HG03457 (cell line): ENCODE results near the gene ACOX2.

Source experiments
- ATAC-seq: cut with Tn5 transposase; IDR thresholded peaks from one replicate; pipeline ENCODE4 v1.9.1; 2021; ENCODE audit warnings: moderate number of reproducible peaks; ENCODE audit not compliant: unreplicated experiment

The ACOX2 gene

GRCh38 chr3:58536501-58537411 is at the start of gene ACOX2:
Gene ACOX2 (minus strand): TSS chr3:58537190. CDS start chr3:58535106, 2,084 bp downstream.
- ATAC-seq: no peak

GRCh38 chr3:58585994-58586393 is 49.0 kb upstream of the ACOX2 start:
- ATAC-seq: no peak

GRCh38 chr3:58585005-58585786 is 48.2 kb upstream of the ACOX2 start:
- peak; percentile 94 for ATAC-seq

- no peak for ATAC-seq
These were observed 47.7 kb upstream of the ACOX2 start for GRCh38 chr3:58584690-58585004.

GRCh38 chr3:58581328-58582091 is 44.5 kb upstream of the ACOX2 start:
- no peak for ATAC-seq

GRCh38 chr3:58580826-58581327 is 43.9 kb upstream of the ACOX2 start:
- no peak for ATAC-seq

GRCh38 chr3:58578873-58579272 is 41.9 kb upstream of the ACOX2 start:
- no peak for ATAC-seq

- ATAC-seq: no peak
These were observed 40.4 kb upstream of the ACOX2 start, which contains the start of gene FAM107A for GRCh38 chr3:58577269-58577821. Gene FAM107A (minus strand): TSS chr3:58577391. CDS start chr3:58569860, 7,531 bp downstream.

- no peak for ATAC-seq
These were observed 39.7 kb upstream of the ACOX2 start for GRCh38 chr3:58576716-58577115.

- ATAC-seq: no peak
These were observed 39.1 kb upstream of the ACOX2 start for GRCh38 chr3:58575971-58576652.

GRCh38 chr3:58574682-58575081 is 37.7 kb upstream of the ACOX2 start:
- no peak for ATAC-seq

- no peak for ATAC-seq
These were observed 37.1 kb upstream of the ACOX2 start for GRCh38 chr3:58574106-58574505.

GRCh38 chr3:58573640-58574039 is 36.6 kb upstream of the ACOX2 start:
- no peak for ATAC-seq

GRCh38 chr3:58572634-58573230 is 35.7 kb upstream of the ACOX2 start:
- ATAC-seq: no peak

GRCh38 chr3:58572013-58572633 is 35.1 kb upstream of the ACOX2 start:
- no peak for ATAC-seq

- ATAC-seq: no peak
These were observed 33.9 kb upstream of the ACOX2 start for GRCh38 chr3:58570851-58571250.

- ATAC-seq: no peak
These were observed 32.5 kb upstream of the ACOX2 start for GRCh38 chr3:58569287-58570001.

GRCh38 chr3:58568572-58569286 is 31.7 kb upstream of the ACOX2 start:
- no peak for ATAC-seq
